ENCODE measurements around the gene MTMR10.

Gene MTMR10

GRCh38 chr15:30919877-30920550 lies 71.4 kb downstream of the MTMR10 start:
- no peak for DNase-seq

- no peak for DNase-seq
Measured at GRCh38 chr15:30918366-30918765, 73.1 kb downstream of the MTMR10 start.

- DNase-seq: no peak
Measured at GRCh38 chr15:30917675-30918074, 73.8 kb downstream of the MTMR10 start.

GRCh38 chr15:30917013-30917412 lies 74.4 kb downstream of the MTMR10 start:
- no peak for DNase-seq

- DNase-seq: no peak
Measured at GRCh38 chr15:30913761-30914160, 77.7 kb downstream of the MTMR10 start.

GRCh38 chr15:30906366-30906765 lies 85.1 kb downstream of the MTMR10 start:
- no peak for DNase-seq

- DNase-seq: peak; percentile 46
Measured at GRCh38 chr15:30905821-30906220, 85.6 kb downstream of the MTMR10 start.

GRCh38 chr15:30904812-30905211 lies 86.6 kb downstream of the MTMR10 start:
- no peak for DNase-seq

GRCh38 chr15:30903497-30904187 lies 87.8 kb downstream of the MTMR10 start, which contains the start of gene FAN1:
Gene FAN1 (plus strand): TSS chr15:30903915. CDS start chr15:30904664, 749 bp downstream.
- DNase-seq: peak; percentile 84

GRCh38 chr15:30901889-30902288 lies 89.5 kb downstream of the MTMR10 start:
- DNase-seq: no peak

GRCh38 chr15:30896211-30896606 lies 95.2 kb downstream of the MTMR10 start:
- DNase-seq: no peak

GRCh38 chr15:30895461-30896210 lies 95.8 kb downstream of the MTMR10 start:
- DNase-seq: no peak

- no peak for DNase-seq
Measured at GRCh38 chr15:30889196-30889595, 102.2 kb downstream of the MTMR10 start.

Measured in kidney glomerular epithelial cell (primary cell).